PC-3 (cell line): Measurements from ENCODE around the gene ZMYM4. TPM values are rescaled to one million over a fixed set of nuclear protein-coding genes. Genes with fewer than 3 reads are reported as not detected.
A peak's percentile ranks its signal among the peaks of the same experiment; 100 is the strongest.

Source experiments
- ATAC-seq: fragments of 200-7000 bp; cut with Tn5 transposase; 2 replicates; pipeline ENCODE4 v1.9.1; 2020; ENCODE audit warnings: mild to moderate bottlenecking, moderate library complexity
- BruUV-seq: library from RNA; stranded (reverse); fragments of 400-500 nt; replicated peaks from 2 replicates; lab custom pipeline; 2021; lab: Mats Ljungman, UMichigan
- CTCF ChIA-PET: fragments of 300-600 bp; sonication (Branson Sonifier 250); formaldehyde crosslinking; loops from one replicate; lab custom pipeline; 2022; ENCODE audit warnings: antibody characterized with exemption; lab: Charles Lee
- POLR2A ChIA-PET: fragments of 300-600 bp; sonication (Branson Sonifier 250); formaldehyde crosslinking; loops from one replicate; lab custom pipeline; 2022; ENCODE audit warnings: antibody characterized with exemption; ENCODE audit not compliant: unreplicated experiment; lab: Charles Lee
- DNase-seq: peaks from one replicate; pipeline ENCODE4 v3.0.0-alpha.2; 2015
- H2AFZ ChIP-seq: fragments of 300-600 bp; sonication (generic); 2 replicates; pipeline ENCODE4 v1.6.0; 2016; ENCODE audit warnings: antibody characterized with exemption, low read length
- H3F3A ChIP-seq: fragments of 300-600 bp; sonication (generic); one replicate; pipeline ENCODE4 v1.6.0; 2017; ENCODE audit warnings: antibody characterized with exemption, low read length, control low read depth, mild to moderate bottlenecking; ENCODE audit not compliant: unreplicated experiment
- H3K27ac ChIP-seq: fragments of 300-600 bp; sonication (generic); 2 replicates; pipeline ENCODE4 v1.5.1; 2016; ENCODE audit warnings: mild to moderate bottlenecking, low read length
- H3K27me3 ChIP-seq: fragments of 300-600 bp; sonication (generic); 2 replicates; pipeline ENCODE4 v1.6.1; 2016; ENCODE audit warnings: low read length, mixed read lengths
- H3K36me3 ChIP-seq: fragments of 300-600 bp; sonication (generic); 2 replicates; pipeline ENCODE4 v1.6.1; 2016; ENCODE audit warnings: low read depth, mixed run types, low read length, mixed read lengths
- H3K4me1 ChIP-seq: fragments of 300-600 bp; sonication (generic); 2 replicates; pipeline ENCODE4 v1.5.1; 2016; ENCODE audit warnings: low read length; ENCODE audit not compliant: insufficient read depth
- H3K4me2 ChIP-seq: fragments of 300-600 bp; sonication (generic); 2 replicates; pipeline ENCODE4 v1.6.0; 2016; ENCODE audit warnings: low read length
- H3K4me3 ChIP-seq: fragments of 300-600 bp; sonication (generic); 2 replicates; pipeline ENCODE4 v1.5.1; 2016; ENCODE audit warnings: mild to moderate bottlenecking, low read length, mixed read lengths
- H3K79me2 ChIP-seq: fragments of 300-600 bp; sonication (generic); 2 replicates; pipeline ENCODE4 v1.6.1; 2017; ENCODE audit warnings: low read length, mixed read lengths
- H3K9ac ChIP-seq: fragments of 300-600 bp; sonication (generic); 2 replicates; pipeline ENCODE4 v1.6.0; 2016; ENCODE audit warnings: mild to moderate bottlenecking, low read length
- H3K9me2 ChIP-seq: fragments of 300-600 bp; sonication (generic); replicated peaks from 2 replicates; pipeline ENCODE4 v1.6.1; 2016; ENCODE audit warnings: mixed run types, low read length, mixed read lengths
- H3K9me3 ChIP-seq: fragments of 300-600 bp; sonication (generic); 2 replicates; pipeline ENCODE4 v1.6.1; 2016; ENCODE audit warnings: low read length, mixed read lengths
- H4K20me1 ChIP-seq: fragments of 300-600 bp; sonication (generic); 2 replicates; pipeline ENCODE4 v1.6.1; 2016; ENCODE audit warnings: low read length, mixed read lengths
- CTCF ChIP-seq: fragments of 300-600 bp; sonication (generic); conservative IDR thresholded peaks from 2 replicates; pipeline ENCODE4 v1.5.1; 2017; ENCODE audit warnings: antibody characterized with exemption, low read depth, mild to moderate bottlenecking, low read length
- EZH2 ChIP-seq: fragments of 300-600 bp; sonication (generic); IDR thresholded peaks from one replicate; pipeline ENCODE4 v1.6.1; 2017; ENCODE audit warnings: antibody characterized with exemption, mild to moderate bottlenecking, low read length; ENCODE audit not compliant: unreplicated experiment
- EZH2phosphoT487 ChIP-seq: fragments of 300-600 bp; sonication (generic); IDR thresholded peaks from 2 replicates; pipeline ENCODE4 v1.6.1; 2018; ENCODE audit warnings: mild to moderate bottlenecking, antibody characterized with exemption, low read length, borderline replicate concordance
- intact Hi-C: fragments of 100-400 bp; cut with micrococcal nuclease; formaldehyde crosslinking; loops from 2 replicates; pipeline ENCODE4 v1.9.0; 2023
- total RNA-seq: library from RNA; depleted of rRNA; stranded (reverse); fragments of >200 nt; gene quantifications from 2 replicates; pipeline ENCODE4 v1.2.3, GENCODE V29; 2014

ZMYM4 gene
- total RNA-seq, 1 experiment from 2014 or later: 28.5 TPM

GRCh38 chr1:35334485-35334884, 66.0 kb downstream of the ZMYM4 start:
- no peaks in the 10 kb centered on the region for H3F3A ChIP-seq
- H3K27ac ChIP-seq: no peak overlapping the region
- no peaks in the 10 kb centered on the region for H3K4me1 ChIP-seq
- no peaks in the 10 kb centered on the region for H4K20me1 ChIP-seq
- CTCF ChIA-PET: no interaction called here
- intact Hi-C loops: no loop called here
- H3K9ac ChIP-seq: no peak overlapping the region
- no peaks in the 10 kb centered on the region for H3K9me2 ChIP-seq
- BruUV-seq: no TSS peak
- peaks cover 19% of the 10 kb centered on the region for H3K36me3 ChIP-seq
- POLR2A ChIA-PET: interaction anchor here (0.6 kb wide), 1 partner anchor 141 kb away, joined by 3 read pairs; the partner anchor contains the start of gene SFPQ
- H3K4me3 ChIP-seq: no peak overlapping the region
- H3K9me3 ChIP-seq: no peaks in the 10 kb centered on the region
- peak; percentile 40; the same call in 1 of the 2 replicates for ATAC-seq
- H3K27me3 ChIP-seq: no peaks in the 10 kb centered on the region
- DNase-seq: no peak
- 0 out of 2 replicates have a peak, but pooled peaks cover 15% of the 10 kb centered on the region for H3K79me2 ChIP-seq
- TF ChIP-seq CTCF (no peak), EZH2phosphoT487 (no peak), EZH2 (no peak)
- no peak overlapping the region for H3K4me2 ChIP-seq
- no peak overlapping the region for H2AFZ ChIP-seq

DNA sequence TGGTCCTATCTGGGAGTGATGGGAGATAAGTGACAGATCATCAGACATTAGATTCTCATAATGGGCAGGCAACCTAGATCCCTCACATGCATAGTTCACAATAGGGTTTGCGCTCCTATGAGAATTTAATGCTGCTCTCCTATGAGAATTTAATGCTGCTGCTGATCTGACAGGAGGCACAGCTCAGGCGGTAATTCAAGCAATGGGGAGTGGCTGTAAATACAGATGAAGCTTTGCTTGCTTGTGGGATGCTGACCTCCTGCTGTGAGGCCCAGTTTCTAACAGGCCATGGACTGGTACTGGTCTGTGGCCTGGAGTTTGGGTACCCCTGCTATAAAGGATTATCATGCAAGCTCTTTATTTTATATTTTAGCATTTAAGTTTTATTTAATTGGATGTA, 72.0 kb downstream of the ZMYM4 start:
- POLR2A ChIA-PET: no interaction called here
- Histone ChIP-seq H3K4me1 (no peaks in the 10 kb centered on the region), H3K79me2 (peaks cover 45% of the 10 kb centered on the region), H3K27ac (no peak overlapping the region), H3K4me2 (no peak overlapping the region), H3K9me3 (no peaks in the 10 kb centered on the region), H3K9ac (no peak overlapping the region), H3K27me3 (no peaks in the 10 kb centered on the region), H2AFZ (no peak overlapping the region), H4K20me1 (0 out of 2 replicates have a peak, but pooled peaks cover 4% of the 10 kb centered on the region), H3F3A (no peaks in the 10 kb centered on the region), H3K36me3 (peaks cover 23% of the 10 kb centered on the region), H3K9me2 (no peaks in the 10 kb centered on the region), H3K4me3 (no peak overlapping the region)
- DNase-seq (no peak), ATAC-seq (no peak)
- no peak for TF ChIP-seq EZH2
- intact Hi-C loops: no loop called here
- BruUV-seq: no TSS peak
- CTCF ChIA-PET: no interaction called here

DNA sequence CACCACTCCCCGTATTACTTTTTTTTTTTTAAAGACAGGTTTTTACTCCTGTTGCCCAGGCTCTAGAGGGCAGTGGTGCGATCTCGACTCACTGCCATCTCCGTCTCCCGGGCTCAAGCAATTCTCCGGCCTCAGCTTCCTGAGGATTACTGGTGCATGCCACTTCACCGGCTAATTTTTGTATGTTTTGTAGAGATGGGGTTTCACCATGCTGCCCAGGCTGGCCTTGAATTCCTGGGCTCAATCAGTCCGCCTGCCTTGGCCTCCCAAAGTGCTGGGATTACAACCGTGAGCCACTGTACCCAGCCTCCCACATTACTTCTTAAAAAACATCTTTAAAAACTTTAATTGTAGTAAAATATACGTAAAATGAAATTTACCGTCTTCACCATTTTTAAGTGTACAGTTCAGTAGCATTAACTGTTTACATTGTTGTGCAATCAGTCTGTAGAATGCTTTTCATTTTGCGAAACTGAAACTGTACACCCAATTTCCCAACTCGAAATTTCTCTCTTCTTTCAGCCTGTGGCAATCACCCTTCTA, 77.0 kb downstream of the ZMYM4 start:
- Histone ChIP-seq H3K36me3 (no peaks in the 10 kb centered on the region), H3K9me3 (no peaks in the 10 kb centered on the region), H3K4me2 (no peak overlapping the region), H3K4me3 (no peak overlapping the region), H3K9me2 (no peaks in the 10 kb centered on the region), H3K9ac (no peak overlapping the region), H2AFZ (no peak overlapping the region), H3K79me2 (peaks cover 31% of the 10 kb centered on the region), H3K27me3 (no peaks in the 10 kb centered on the region), H4K20me1 (0 out of 2 replicates have a peak, but pooled peaks cover 4% of the 10 kb centered on the region), H3K27ac (no peak overlapping the region), H3K4me1 (no peaks in the 10 kb centered on the region), H3F3A (no peaks in the 10 kb centered on the region)
- ChIA-PET POLR2A (no interaction called here), CTCF (no interaction called here)
- intact Hi-C loops: no loop called here
- no peak for ATAC-seq
- TF ChIP-seq EZH2: no peak
- TF ChIP-seq EZH2phosphoT487: no peak
- TF ChIP-seq CTCF: peak; percentile 31; the same call in 1 of the 2 replicates
- BruUV-seq: no TSS peak
- no peak for DNase-seq
